GM21390 (cell line): ENCODE results near the gene UBQLN2.
"Not testable (repeated sequence)": the region's sequence is repeated elsewhere in the genome, so short reads cannot be mapped to it uniquely, and the experiment has no call there.

Source experiments
- ATAC-seq: cut with Tn5 transposase; IDR thresholded peaks from one replicate; pipeline ENCODE4 v1.9.1; 2021; ENCODE audit not compliant: unreplicated experiment

UBQLN2 gene

GRCh38 chrX:56563231-56564161 is at the start of gene UBQLN2:
TSS of gene UBQLN2 (plus strand) at chrX:56563627. CDS start at chrX:56563874, 247 bp downstream.
- ATAC-seq: peak; percentile 60

- no peak for ATAC-seq
Observed at GRCh38 chrX:56519642-56520041, 43.8 kb upstream of the UBQLN2 start.

GRCh38 chrX:56529482-56530007 is 33.9 kb upstream of the UBQLN2 start:
- not testable (repeated sequence) for ATAC-seq

- no peak for ATAC-seq
Observed at GRCh38 chrX:56530011-56530410, 33.4 kb upstream of the UBQLN2 start.

GRCh38 chrX:56550667-56551066 is 12.8 kb upstream of the UBQLN2 start:
- no peak for ATAC-seq

GRCh38 chrX:56554870-56555269 is 8.6 kb upstream of the UBQLN2 start:
- no peak for ATAC-seq

- no peak for ATAC-seq
Observed at GRCh38 chrX:56557376-56557929, 6.0 kb upstream of the UBQLN2 start.

GRCh38 chrX:56564164-56564885 is 898 bp downstream of the UBQLN2 start:
- peak; percentile 12 for ATAC-seq

GRCh38 chrX:56564921-56565840 is 1.8 kb downstream of the UBQLN2 start:
- no peak for ATAC-seq

GRCh38 chrX:56569378-56570057 is 6.1 kb downstream of the UBQLN2 start:
- no peak for ATAC-seq

GRCh38 chrX:56572975-56573374 is 9.5 kb downstream of the UBQLN2 start:
- no peak for ATAC-seq

GRCh38 chrX:56574861-56575260 is 11.4 kb downstream of the UBQLN2 start:
- ATAC-seq: no peak

- no peak for ATAC-seq
Observed at GRCh38 chrX:56576721-56577120, 13.3 kb downstream of the UBQLN2 start.

- no peak for ATAC-seq
Observed at GRCh38 chrX:56588397-56589188, 25.2 kb downstream of the UBQLN2 start.

GRCh38 chrX:56591830-56592229 is 28.4 kb downstream of the UBQLN2 start:
- not testable (repeated sequence) for ATAC-seq

- no peak for ATAC-seq
Observed at GRCh38 chrX:56600141-56600540, 36.7 kb downstream of the UBQLN2 start.

GRCh38 chrX:56600987-56601386 is 37.6 kb downstream of the UBQLN2 start:
- no peak for ATAC-seq

GRCh38 chrX:56615282-56615681 is 51.9 kb downstream of the UBQLN2 start:
- ATAC-seq: no peak
